D341Med (cell line): Measurements from ENCODE around the gene SCN3A.

Experiments
- DNase-seq: peaks from one replicate; pipeline ENCODE4 v3.0.0; 2012; ENCODE audit warnings: low spot score

The SCN3A gene

DNA sequence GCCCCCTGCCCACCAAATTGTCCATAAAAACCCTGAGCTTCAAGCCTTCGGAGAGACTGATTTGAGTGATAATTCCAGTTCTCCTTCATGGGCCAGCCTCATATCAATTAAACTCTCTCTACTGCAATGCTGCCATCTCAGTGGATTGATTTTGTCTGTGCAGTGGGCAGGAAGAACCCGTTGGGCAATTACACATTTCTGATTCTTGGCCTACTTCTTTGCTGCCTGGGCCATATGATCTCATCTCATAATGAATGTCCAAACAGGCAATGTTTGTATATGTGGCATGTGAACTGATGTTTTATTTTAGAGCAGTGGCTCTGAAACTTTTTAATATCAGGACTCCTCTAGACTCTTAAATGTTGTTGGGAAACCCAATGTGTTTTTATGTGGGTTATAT, 147.3 kb downstream of the SCN3A start:
- DNase-seq: no peak

DNA sequence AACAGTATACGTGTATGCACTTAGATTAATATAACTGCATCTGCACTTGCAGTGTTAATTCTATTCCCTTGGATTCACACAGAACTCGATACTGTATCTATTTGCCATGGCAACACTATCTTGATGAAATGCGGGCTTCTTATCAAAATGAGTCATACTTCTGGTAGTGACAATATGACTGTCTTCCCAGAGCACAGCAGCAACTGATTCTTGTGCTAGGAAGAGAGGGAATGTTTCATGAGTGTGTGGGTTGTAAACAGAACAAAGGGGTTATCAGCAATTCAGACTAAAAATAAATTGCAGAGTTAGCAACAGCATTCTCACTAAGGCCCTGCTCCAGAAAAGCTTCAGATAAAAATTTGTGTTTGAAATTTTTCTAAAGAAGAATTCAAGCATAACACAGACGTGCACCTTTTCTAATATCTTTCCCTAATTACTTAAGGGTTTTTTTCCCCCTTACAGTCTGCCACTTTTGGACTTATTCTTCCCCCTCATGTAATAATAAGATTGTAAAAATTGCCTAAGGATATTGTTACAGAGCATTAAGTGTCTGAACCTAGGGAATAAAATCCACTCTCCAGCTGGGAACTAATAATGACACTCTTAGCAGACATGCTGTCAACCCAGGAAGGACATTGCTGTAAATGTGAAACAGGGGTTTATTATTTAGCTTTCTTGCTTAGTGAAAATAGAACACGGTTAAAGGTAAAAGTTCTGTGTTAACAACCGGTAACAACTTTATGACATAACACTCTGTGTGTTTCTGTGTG, 148.6 kb downstream of the SCN3A start:
- no peak for DNase-seq

DNA sequence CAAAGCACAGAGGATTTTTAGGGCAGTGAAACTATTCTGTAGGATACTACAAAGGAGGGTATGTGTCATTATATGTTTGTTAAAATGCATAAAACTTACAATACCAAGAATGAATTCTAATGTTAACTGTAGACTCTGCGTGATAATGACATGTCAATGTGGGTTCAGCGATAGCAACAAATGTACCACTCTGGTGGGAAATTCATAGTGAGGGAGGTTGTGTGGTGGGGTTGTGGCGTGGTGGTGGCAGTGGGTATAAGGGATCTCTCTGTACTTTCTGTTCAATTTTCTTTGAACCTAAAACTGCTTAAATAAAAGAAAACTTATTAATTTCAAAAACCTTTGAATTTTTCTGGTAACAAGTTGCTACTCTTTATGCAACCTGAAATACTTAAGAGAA, 149.2 kb downstream of the SCN3A start:
- DNase-seq: no peak

DNA sequence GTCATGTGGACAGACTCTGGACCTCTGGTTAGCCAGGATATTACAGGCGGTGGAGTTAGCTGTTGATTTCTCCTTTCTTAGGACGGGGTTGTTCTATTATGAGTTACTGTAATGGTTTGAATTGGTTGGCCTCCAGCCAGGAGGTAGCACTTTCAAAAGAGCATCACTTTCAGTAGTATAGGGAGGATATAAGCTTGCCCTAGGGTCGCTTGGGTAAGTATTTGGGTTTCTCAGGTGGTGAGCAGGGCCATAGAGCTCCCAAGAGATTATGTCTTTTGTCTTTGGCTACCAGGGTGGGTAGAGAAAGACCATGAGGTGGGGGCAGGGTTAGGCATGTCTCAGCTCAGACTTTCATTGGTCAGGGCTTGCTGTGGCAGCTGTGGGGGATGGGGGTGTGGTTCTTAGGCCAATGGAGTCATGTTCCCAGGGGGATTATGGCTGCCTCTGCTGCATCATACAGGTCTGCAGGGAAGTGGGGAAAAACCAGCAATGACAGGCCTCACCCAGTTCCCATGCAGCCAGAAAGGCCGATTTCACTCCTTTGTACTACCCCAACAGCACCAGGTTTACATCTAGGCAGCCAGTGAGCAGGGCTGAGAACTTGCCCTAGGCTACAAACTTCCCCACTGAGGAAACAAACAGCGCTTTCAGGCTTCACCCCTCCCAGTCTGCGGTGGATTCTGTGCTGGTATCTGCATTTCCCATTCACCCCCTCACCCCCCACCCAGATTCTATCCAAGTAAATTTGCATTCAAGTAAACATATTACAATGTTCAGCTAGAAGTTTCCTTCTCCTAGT, 159.1 kb downstream of the SCN3A start:
- no peak for DNase-seq
